ENCODE data around the gene ROR2. TPM values are rescaled to one million over a fixed set of nuclear protein-coding genes. Genes with fewer than 3 reads are reported as not detected.

Gene ROR2
- total RNA-seq, 2 donors from 2014 or later, result 0.11 TPM; not detected in 1

- DNase-seq (ENCODE audit: low spot score), result no peak
- Mint-ChIP-seq H3K9me3 (no peaks in the 10 kb centered on the region), H3K36me3 (no peaks in the 10 kb centered on the region), H3K4me3 (no peak overlapping the region), H3K27ac (no peak overlapping the region), H3K27me3 (peaks cover 17 to 20% of the 10 kb centered on the region in 2 donors), H3K4me1 (ENCODE audit: low read depth in 2 of 2) (peaks cover 0 to 5% of the 10 kb centered on the region in 2 donors)
- no peak for ATAC-seq
Measured at GRCh38 chr9:91840469-91840868, 109.6 kb downstream of the ROR2 start.

GRCh38 chr9:91839926-91840465, 110.0 kb downstream of the ROR2 start:
- Mint-ChIP-seq H3K4me1 (ENCODE audit: low read depth in 2 of 2) (peaks cover 0 to 5% of the 10 kb centered on the region in 2 donors), H3K27ac (no peak overlapping the region), H3K9me3 (no peaks in the 10 kb centered on the region), H3K36me3 (no peaks in the 10 kb centered on the region), H3K4me3 (no peak overlapping the region), H3K27me3 (peaks cover 19 to 20% of the 10 kb centered on the region in 2 donors)
- no peak for DNase-seq (ENCODE audit: low spot score)
- no peak for ATAC-seq

DNA sequence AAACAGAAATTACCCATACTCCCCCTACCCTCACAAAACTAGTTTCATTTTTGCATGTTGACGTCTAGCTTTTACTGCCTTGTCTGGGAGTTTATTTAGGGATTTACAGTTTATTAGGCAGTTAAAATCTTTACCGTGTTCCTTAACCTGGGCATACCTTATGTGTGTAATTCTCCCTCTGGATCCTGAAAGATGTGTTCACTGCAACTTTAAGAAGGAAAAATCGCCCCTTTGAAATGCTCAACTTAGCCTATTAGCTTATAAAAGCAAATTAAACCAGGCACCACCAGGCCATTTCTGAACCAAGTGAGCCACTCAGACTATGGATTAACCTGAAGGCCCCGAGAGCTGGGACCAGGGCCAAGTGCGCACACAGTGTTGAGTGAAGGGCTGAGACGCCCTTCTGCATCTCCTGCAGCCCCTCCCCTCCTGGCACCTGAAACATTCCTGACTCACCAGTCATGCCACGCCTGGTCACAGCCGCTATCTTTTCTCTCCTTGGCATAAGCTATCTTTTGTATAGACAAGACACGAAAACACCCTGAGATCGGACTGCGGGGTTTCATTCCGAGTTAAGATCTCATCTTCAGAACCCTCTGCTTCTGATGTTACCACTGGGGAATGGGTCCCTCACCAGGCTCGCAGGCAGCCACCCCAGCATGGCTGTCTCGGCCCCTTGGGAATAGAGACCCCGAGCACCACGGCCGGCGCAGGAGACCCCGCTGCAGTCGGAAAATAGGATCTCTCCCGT, 111.9 kb downstream of the ROR2 start:
- DNase-seq (ENCODE audit: low spot score), result no peak
- Mint-ChIP-seq H3K36me3 (no peaks in the 10 kb centered on the region), H3K4me3 (no peak overlapping the region), H3K27me3 (peaks cover 13 to 20% of the 10 kb centered on the region in 2 donors), H3K27ac (no peak overlapping the region), H3K9me3 (no peaks in the 10 kb centered on the region), H3K4me1 (ENCODE audit: low read depth in 2 of 2) (peaks cover 0 to 5% of the 10 kb centered on the region in 2 donors)
- ATAC-seq, result no peak

DNA sequence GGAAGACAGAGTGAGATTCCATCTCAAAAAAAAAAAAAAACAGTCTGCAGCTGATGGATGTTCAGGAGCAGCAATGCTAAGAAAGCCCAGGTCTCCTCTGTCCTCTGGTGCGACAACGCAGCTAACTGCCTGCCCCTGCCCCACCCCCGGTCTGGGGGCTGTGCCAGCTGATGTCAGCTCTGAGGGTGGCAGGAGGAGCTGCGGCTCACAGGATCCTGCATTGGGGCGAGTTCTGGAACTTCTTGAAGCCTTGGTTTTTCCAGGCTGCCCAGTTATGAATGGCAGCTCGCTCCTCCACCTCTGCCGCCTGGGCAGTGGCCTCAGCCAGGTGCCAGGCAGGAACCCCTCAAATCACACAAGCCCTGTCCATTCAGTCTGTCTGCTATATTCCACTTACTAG, 113.5 kb downstream of the ROR2 start:
- Mint-ChIP-seq H3K27me3 (peaks cover 7 to 14% of the 10 kb centered on the region in 2 donors), H3K4me3 (no peak overlapping the region), H3K9me3 (no peaks in the 10 kb centered on the region), H3K4me1 (ENCODE audit: low read depth in 2 of 2) (peaks cover 0 to 5% of the 10 kb centered on the region in 2 donors), H3K27ac (no peak overlapping the region), H3K36me3 (no peaks in the 10 kb centered on the region)
- ATAC-seq (no peak), DNase-seq (ENCODE audit: low spot score) (no peak)

DNA sequence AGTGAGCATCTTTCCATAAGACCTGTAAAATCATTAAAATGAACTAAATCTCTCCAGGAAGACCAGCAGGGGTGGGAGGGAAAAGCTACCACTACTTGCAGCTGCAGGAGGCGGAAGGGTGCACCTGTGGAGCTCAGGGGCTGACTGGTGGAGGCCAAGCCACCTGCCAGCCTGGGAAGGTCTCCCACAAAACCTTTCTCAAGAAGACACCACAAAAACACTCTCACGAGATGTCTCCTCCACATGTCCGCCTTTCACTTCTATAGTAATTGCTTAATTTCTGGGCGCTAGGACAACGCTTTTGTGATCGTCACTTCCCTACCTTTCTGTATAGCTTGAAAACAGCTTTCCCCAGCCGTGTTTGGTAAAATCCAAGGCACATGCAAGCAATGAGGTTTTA, 114.4 kb downstream of the ROR2 start:
- no peak for ATAC-seq
- no peak for DNase-seq (ENCODE audit: low spot score)
- Mint-ChIP-seq H3K27me3 (peaks cover 6 to 13% of the 10 kb centered on the region in 2 donors), H3K36me3 (no peaks in the 10 kb centered on the region), H3K4me3 (no peak overlapping the region), H3K27ac (no peak overlapping the region), H3K4me1 (ENCODE audit: low read depth in 2 of 2) (peaks cover 0 to 5% of the 10 kb centered on the region in 2 donors), H3K9me3 (no peaks in the 10 kb centered on the region)

GRCh38 chr9:91835216-91835615, 114.8 kb downstream of the ROR2 start:
- H3K27me3 Mint-ChIP-seq, result peaks cover 10 to 13% of the 10 kb centered on the region in 2 donors
- H3K27ac Mint-ChIP-seq, result no peak overlapping the region
- no peaks in the 10 kb centered on the region for H3K9me3 Mint-ChIP-seq

DNA sequence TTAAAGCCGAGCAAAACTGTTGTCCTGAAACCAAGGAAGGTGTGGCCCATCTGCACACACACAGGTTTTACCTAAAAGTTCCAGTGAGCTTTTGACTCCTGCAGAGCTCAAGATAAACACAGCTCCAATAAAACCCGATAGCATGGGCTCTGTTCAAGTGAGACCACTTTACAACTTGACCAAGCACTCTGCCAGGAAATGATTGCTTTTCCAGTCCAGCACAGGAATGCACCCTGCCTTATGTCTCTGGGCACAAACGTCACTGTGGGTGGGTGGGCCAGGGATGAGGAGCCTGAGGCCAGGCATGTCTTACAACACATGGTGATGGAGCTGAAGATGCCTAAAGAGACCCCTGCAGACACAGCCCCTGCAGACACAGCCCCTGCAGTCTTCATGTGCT, 115.3 kb downstream of the ROR2 start:
- no peaks in the 10 kb centered on the region for H3K9me3 Mint-ChIP-seq
- no peaks in the 10 kb centered on the region for H3K4me1 Mint-ChIP-seq (ENCODE audit: low read depth in 2 of 2)
- H3K27ac Mint-ChIP-seq, result no peak overlapping the region
- ATAC-seq (no peak), DNase-seq (ENCODE audit: low spot score) (no peak)
- H3K4me3 Mint-ChIP-seq, result no peak overlapping the region
- no peaks in the 10 kb centered on the region for H3K36me3 Mint-ChIP-seq
- peaks cover 11 to 13% of the 10 kb centered on the region in 2 donors for H3K27me3 Mint-ChIP-seq

More at GRCh38 chr9:91835216-91835615, 114.8 kb downstream of the ROR2 start:
- Mint-ChIP-seq H3K36me3 (no peaks in the 10 kb centered on the region), H3K4me3 (no peak overlapping the region), H3K4me1 (ENCODE audit: low read depth in 2 of 2) (peaks cover 0 to 3% of the 10 kb centered on the region in 2 donors)
- DNase-seq (ENCODE audit: low spot score), result no peak
- no peak for ATAC-seq

- Mint-ChIP-seq H3K4me1 (ENCODE audit: low read depth in 2 of 2) (no peaks in the 10 kb centered on the region), H3K36me3 (no peaks in the 10 kb centered on the region), H3K4me3 (no peak overlapping the region), H3K27ac (no peak overlapping the region), H3K27me3 (peaks cover 5 to 7% of the 10 kb centered on the region in 2 donors), H3K9me3 (no peaks in the 10 kb centered on the region)
- ATAC-seq (peak in 1 of 2 donors; percentile 16), DNase-seq (ENCODE audit: low spot score) (no peak)
Measured at GRCh38 chr9:91833878-91834255, 116.2 kb downstream of the ROR2 start.

DNA sequence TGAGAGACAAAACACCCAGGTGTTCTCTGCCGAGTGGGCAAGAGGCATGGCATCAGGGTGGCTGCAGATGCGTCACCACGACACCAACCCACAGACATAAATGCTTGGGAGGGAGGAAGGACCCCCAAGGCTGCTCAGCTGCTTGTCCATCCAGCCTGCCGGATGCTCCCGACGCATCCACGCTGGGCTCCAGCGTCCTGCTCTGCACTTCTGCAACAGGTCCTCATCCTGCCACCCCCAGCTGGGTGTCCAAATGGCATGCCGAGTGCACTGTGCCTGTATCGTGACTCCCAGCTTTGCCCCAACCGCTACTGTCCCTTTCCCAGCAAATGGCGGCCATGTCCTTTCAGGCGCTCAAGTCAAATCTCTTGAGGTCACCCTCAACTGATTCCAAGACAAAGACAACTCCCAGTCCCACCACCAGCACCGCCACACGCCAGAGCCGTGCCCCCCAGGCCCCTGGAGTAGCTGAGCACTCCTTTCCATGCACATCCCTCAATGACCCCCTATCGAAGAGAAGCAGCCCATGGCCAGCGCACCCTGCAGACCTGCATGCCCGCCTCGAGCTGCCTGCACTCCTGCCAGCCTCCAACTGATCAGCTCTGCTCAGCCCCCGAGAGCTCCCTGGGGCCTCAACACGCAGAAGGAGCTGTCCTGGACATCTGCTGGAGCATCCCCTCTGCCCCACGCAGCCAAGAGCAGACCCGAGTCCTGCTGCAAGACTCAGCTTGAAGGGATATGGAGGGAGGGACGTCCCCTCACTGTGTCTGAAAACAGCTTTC, 116.7 kb downstream of the ROR2 start:
- ATAC-seq, result peak; percentile 24 to 43
- DNase-seq (ENCODE audit: low spot score), result no peak
- H3K9me3 Mint-ChIP-seq, result no peaks in the 10 kb centered on the region
- no peak overlapping the region for H3K4me3 Mint-ChIP-seq
- H3K4me1 Mint-ChIP-seq (ENCODE audit: low read depth in 2 of 2), result no peaks in the 10 kb centered on the region
- no peak overlapping the region for H3K27ac Mint-ChIP-seq
- no peaks in the 10 kb centered on the region for H3K36me3 Mint-ChIP-seq
- H3K27me3 Mint-ChIP-seq, result peaks cover 0 to 7% of the 10 kb centered on the region in 2 donors

DNA sequence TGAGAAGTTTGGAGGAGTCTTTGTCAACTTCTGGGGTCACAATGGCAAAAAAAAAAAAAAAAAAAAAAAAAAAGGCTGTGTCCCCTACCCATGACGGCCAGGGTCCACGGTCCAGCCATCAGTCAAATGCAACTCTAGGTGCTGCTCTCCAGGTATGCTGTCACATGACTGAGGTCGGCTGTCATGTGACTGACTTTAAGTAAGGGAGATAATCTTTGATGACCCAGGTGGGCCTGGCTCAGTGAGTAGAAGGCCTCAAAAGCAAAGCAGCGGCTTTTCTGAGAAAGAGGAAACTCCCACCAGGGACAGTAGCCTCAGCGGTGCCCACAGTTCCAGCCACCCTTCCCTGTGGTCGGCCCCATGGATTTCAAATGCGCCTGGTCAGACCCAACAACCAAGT, 117.7 kb downstream of the ROR2 start:
- Mint-ChIP-seq H3K36me3 (no peaks in the 10 kb centered on the region), H3K9me3 (no peaks in the 10 kb centered on the region), H3K4me1 (ENCODE audit: low read depth in 2 of 2) (no peaks in the 10 kb centered on the region), H3K4me3 (no peak overlapping the region), H3K27me3 (peaks cover 0 to 7% of the 10 kb centered on the region in 2 donors), H3K27ac (no peak overlapping the region)
- DNase-seq (ENCODE audit: low spot score) (no peak), ATAC-seq (no peak)

- Mint-ChIP-seq H3K9me3 (no peaks in the 10 kb centered on the region), H3K4me3 (no peak overlapping the region), H3K27me3 (peaks cover 9 to 17% of the 10 kb centered on the region in 2 donors), H3K27ac (no peak overlapping the region), H3K36me3 (no peaks in the 10 kb centered on the region), H3K4me1 (ENCODE audit: low read depth in 2 of 2) (no peaks in the 10 kb centered on the region)
- DNase-seq (ENCODE audit: low spot score) (no peak), ATAC-seq (no peak)
Measured at GRCh38 chr9:91825866-91826265, 124.2 kb downstream of the ROR2 start.

GRCh38 chr9:91825422-91825821, 124.6 kb downstream of the ROR2 start:
- no peaks in the 10 kb centered on the region for H3K9me3 Mint-ChIP-seq
- DNase-seq (ENCODE audit: low spot score) (no peak), ATAC-seq (no peak)
- H3K27ac Mint-ChIP-seq, result no peak overlapping the region
- H3K4me1 Mint-ChIP-seq (ENCODE audit: low read depth in 2 of 2), result no peaks in the 10 kb centered on the region
- no peak overlapping the region for H3K4me3 Mint-ChIP-seq
- H3K27me3 Mint-ChIP-seq, result peaks cover 7 to 17% of the 10 kb centered on the region in 2 donors
- no peaks in the 10 kb centered on the region for H3K36me3 Mint-ChIP-seq

GRCh38 chr9:91824601-91825305, 125.3 kb downstream of the ROR2 start:
- Mint-ChIP-seq H3K4me1 (ENCODE audit: low read depth in 2 of 2) (no peaks in the 10 kb centered on the region), H3K27ac (no peak overlapping the region), H3K9me3 (no peaks in the 10 kb centered on the region), H3K4me3 (no peak overlapping the region), H3K36me3 (no peaks in the 10 kb centered on the region), H3K27me3 (peaks cover 4 to 17% of the 10 kb centered on the region in 2 donors)
- ATAC-seq (no peak), DNase-seq (ENCODE audit: low spot score) (no peak)

All from natural killer cell treated with Interleukin-12 subunit alpha and Interleukin-12 subunit beta and Interleukin-15 and Interleukin-18, amount 100 ng/mL, for 72 hours (primary cell).